Measurements from ENCODE around the gene PPP6C. TPM values are rescaled to one million over a fixed set of nuclear protein-coding genes. Genes with fewer than 3 reads are reported as not detected.

PPP6C gene
- total RNA-seq, 2 donors from 2014 or later = 38.0 to 41.4 TPM

DNA sequence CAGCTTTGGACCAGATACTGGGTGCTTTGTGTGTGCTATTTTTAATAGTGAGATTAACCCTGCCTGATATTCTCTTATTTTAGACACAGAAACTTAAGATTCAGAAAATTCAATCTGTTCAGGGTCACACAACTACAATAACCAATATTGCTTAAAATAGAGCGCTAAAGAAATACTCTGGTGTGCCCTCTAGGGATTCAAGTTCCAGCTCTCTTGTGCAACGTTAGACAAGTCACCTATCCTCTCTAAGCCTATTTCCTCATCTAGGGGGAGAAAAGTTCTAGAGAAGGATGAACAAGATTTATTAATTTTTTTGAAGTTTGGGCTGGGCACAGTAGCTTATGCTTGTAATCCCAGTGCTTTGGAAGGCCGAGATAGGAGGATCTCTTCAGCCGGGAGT is 44.2 kb downstream of the PPP6C start:
- ATAC-seq (replicated peaks in 1 of 2) (no peak), DNase-seq (no peak)
- Mint-ChIP-seq H3K36me3 (ENCODE audit: insufficient read depth in 2 of 2) (peaks cover 4 to 7% of the 10 kb centered on the region in 2 donors), H3K27me3 (ENCODE audit: low read depth) (no peaks in the 10 kb centered on the region), H3K27ac (no peak overlapping the region), H3K4me1 (ENCODE audit: low read depth) (peaks cover 29% of the 10 kb centered on the region), H3K9me3 (no peaks in the 10 kb centered on the region), H3K4me3 (no peak overlapping the region)

DNA sequence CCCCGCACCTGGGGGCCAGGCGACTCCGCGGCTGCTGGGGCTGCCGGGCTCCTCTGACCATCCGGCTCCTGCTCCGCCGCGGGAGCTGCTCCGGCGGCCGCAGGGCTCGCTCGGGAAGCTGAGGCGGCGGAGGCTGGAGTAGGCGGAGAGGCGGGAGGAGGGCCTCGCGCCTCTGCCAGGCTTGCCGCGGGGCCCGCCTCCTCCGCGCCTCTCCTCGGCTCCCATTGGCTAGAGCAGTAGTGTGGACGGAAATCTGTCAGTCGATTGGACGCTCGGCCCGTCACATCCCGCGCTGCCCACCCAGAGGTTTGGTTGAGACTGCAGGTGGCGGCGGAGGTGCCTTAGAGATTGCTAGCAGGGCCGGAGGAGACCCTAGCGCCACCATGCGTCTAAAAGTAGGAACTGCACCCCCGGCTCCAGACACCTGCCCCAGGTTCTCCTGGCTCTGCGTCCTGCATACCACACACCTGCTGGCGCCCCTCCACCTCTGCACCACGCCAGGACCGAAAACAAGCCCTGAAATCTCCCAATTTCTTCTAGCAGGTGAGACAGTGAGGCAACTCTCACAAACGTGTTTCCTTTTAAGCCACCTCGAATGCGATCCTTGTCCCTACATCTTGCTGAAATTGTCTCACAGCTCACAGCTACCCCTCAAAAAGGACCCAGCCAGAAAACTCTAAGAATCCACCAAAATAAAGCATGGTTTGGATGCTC is 46.1 kb downstream of the PPP6C start, which contains the start of gene SCAI:
SCAI (minus strand) TSS at position 152 of the 714 bp plus-strand sequence; CDS start at position 61, 91 bp downstream.
- Mint-ChIP-seq H3K4me3 (peak within 1 kb of the TSS; percentile 98), H3K9me3 (no peaks in the 10 kb centered on the region), H3K27ac (peak within 1 kb of the TSS; percentile 95), H3K36me3 (ENCODE audit: insufficient read depth in 2 of 2) (peaks cover 4 to 10% of the 10 kb centered on the region in 2 donors), H3K4me1 (ENCODE audit: low read depth) (peaks cover 42% of the 10 kb centered on the region), H3K27me3 (ENCODE audit: low read depth) (no peaks in the 10 kb centered on the region)
- peak; percentile 98 to 99 for DNase-seq
- peak; percentile 99 for ATAC-seq (replicated peaks in 1 of 2)

DNA sequence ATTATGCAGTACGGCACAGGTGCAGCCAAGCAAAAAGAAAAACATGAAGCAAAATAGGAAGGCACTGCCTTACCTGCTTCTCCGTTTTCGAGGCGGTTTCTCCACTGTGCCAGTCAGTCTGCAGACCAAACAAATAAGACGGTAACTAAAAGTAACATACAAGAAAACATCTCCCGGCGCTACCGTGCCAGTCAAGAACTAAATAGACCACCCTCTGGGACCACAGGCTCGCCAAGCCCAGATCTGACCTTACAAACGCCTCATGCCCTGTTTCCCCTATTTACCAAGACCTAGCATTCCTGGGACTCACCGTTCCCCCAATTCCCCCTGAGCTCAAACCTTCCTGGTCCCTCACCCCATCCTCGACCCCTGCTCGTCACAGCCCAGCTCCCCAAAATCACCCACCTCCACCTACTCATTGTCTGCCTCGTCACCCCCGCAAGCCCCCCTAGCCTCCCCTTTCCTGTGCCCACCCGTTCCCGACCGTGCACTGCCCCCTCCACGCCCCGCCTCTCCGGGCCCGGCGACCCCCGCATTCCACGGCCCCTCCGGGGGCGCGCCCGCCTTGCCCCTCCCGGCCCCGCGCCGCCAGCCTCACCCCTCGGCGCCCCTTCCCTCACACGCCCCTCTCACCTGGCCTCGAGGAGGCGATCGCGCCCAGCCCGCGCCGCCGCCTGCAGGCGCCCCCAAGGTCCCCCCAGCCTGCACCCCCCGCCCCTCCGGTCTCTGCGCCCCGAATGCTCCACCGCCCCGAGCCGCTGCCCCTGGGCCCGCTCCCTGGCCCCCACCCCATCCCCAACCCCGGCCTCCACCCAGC is 46.8 kb downstream of the PPP6C start:
- Mint-ChIP-seq H3K4me3 (peak overlapping the region; percentile 98), H3K27me3 (ENCODE audit: low read depth) (no peaks in the 10 kb centered on the region), H3K9me3 (no peaks in the 10 kb centered on the region), H3K27ac (peak overlapping the region; percentile 95), H3K36me3 (ENCODE audit: insufficient read depth in 2 of 2) (peaks cover 4 to 10% of the 10 kb centered on the region in 2 donors), H3K4me1 (ENCODE audit: low read depth) (peaks cover 42% of the 10 kb centered on the region)
- peak; percentile 22 to 42 for ATAC-seq (replicated peaks in 1 of 2)
- DNase-seq = peak; percentile 7 to 24

DNA sequence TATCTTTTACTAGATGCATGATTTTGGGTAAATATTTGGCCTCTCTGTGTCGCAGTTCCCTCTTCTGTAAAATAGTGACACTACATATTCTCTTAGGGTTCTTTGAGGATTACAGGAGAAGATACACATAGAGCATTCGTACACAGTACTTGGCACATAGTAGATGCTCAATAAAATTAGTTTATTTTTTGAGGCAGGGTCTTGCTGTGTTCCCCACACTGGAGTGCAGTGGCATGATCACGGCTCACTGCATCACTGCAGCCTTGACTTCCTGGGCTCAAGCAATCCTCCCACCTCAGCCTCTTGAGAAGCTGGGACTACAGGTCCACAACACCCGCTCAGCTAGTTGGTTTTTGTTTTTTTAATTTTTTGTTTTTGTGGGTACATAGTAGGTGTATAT is 47.9 kb downstream of the PPP6C start:
- peak overlapping the region; percentile 95 for H3K27ac Mint-ChIP-seq
- H3K9me3 Mint-ChIP-seq = no peaks in the 10 kb centered on the region
- peak overlapping the region; percentile 98 for H3K4me3 Mint-ChIP-seq
- ATAC-seq (replicated peaks in 1 of 2) (no peak), DNase-seq (no peak)
- H3K36me3 Mint-ChIP-seq (ENCODE audit: insufficient read depth in 2 of 2) = peaks cover 4 to 11% of the 10 kb centered on the region in 2 donors
- H3K27me3 Mint-ChIP-seq (ENCODE audit: low read depth) = no peaks in the 10 kb centered on the region
- H3K4me1 Mint-ChIP-seq (ENCODE audit: low read depth) = peaks cover 39% of the 10 kb centered on the region

DNA sequence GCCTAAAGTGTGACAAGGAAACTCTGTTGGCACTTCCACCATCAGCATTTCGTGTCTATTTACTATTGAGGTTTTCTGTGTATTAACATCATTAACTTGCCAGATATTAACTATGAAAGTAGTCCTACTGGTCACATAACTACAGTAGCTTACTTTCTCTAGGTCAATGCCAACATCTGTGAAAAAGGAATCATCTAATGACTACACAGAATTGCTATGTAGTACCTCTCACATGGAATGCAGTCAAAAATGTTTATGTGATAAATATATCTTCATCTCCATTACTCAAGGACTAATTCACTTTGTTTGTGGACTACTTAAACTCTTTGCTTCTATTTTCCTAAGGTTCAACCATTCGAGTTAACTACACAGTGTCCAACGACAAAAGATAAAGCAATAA is 48.4 kb downstream of the PPP6C start:
- Mint-ChIP-seq H3K4me3 (peak overlapping the region in 1 of 2 donors; percentile 98), H3K36me3 (ENCODE audit: insufficient read depth in 2 of 2) (peaks cover 4 to 11% of the 10 kb centered on the region in 2 donors), H3K27me3 (ENCODE audit: low read depth) (no peaks in the 10 kb centered on the region), H3K27ac (no peak overlapping the region), H3K9me3 (no peaks in the 10 kb centered on the region), H3K4me1 (ENCODE audit: low read depth) (peaks cover 36% of the 10 kb centered on the region)
- no peak for DNase-seq
- ATAC-seq (replicated peaks in 1 of 2) = no peak

DNA sequence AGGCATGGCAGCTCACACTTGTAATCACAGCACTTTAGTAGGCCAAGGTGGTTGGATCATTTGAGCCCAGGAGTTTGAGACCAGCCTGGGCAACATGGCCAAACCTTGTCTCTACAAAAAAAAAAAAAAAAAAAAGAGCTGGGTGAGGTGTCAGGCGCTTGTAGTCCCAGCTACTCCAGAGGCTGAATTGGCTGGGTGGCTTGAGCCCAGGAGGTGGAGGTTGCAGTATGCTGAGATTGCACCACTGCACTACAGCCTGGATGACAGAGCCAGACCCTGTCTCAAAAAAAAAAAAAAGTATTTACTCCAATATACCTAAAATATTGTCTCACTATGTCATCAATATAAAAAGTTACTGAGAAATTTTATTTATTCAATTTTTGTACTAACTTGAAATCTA is 49.0 kb downstream of the PPP6C start:
- no peaks in the 10 kb centered on the region for H3K9me3 Mint-ChIP-seq
- peaks cover 32% of the 10 kb centered on the region for H3K4me1 Mint-ChIP-seq (ENCODE audit: low read depth)
- H3K27me3 Mint-ChIP-seq (ENCODE audit: low read depth) = no peaks in the 10 kb centered on the region
- H3K27ac Mint-ChIP-seq = no peak overlapping the region
- ATAC-seq (replicated peaks in 1 of 2) (no peak), DNase-seq (no peak)
- H3K4me3 Mint-ChIP-seq = no peak overlapping the region
- H3K36me3 Mint-ChIP-seq (ENCODE audit: insufficient read depth in 2 of 2) = peaks cover 4 to 11% of the 10 kb centered on the region in 2 donors

DNA sequence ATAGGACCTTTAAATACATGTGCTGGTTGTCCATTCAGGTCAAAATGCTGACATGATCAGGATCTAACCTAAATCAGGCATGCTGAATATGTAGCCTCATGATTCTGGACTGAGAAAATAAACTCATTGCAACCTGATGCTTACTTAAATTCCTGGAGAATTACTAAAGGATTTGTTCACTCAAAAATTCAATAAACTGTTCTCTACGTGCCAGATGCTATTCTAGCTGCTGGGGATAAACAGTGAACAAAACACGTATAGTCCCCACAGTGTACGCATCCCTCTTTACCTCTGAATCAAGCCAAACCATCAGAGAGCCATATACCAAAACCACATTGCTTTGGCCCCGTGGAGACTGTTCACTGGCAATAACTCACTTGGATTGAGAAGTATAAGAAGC is 52.4 kb downstream of the PPP6C start:
- peaks cover 4 to 11% of the 10 kb centered on the region in 2 donors for H3K36me3 Mint-ChIP-seq (ENCODE audit: insufficient read depth in 2 of 2)
- no peak overlapping the region for H3K4me3 Mint-ChIP-seq
- H3K27me3 Mint-ChIP-seq (ENCODE audit: low read depth) = no peaks in the 10 kb centered on the region
- peaks cover 44% of the 10 kb centered on the region for H3K4me1 Mint-ChIP-seq (ENCODE audit: low read depth)
- no peak overlapping the region for H3K27ac Mint-ChIP-seq
- DNase-seq (no peak), ATAC-seq (replicated peaks in 1 of 2) (no peak)
- H3K9me3 Mint-ChIP-seq = no peaks in the 10 kb centered on the region

DNA sequence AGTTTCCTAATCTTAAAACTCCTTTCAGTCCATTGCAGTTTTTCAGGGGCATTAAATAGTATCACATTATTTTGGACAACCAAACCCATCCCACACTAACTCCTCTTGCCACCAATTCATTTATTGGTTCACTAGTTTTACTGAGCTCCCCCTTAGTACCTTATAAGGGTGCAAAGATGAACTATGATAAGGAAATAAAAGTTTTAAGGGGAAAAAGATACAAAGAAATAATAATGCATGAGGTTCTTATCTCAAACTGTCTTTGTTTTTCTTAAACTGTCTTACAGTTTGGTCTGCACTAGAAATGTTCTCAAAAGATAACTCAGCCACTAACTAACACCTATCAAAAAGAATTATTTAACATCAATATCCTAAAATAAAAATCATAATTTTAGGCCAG is 54.6 kb downstream of the PPP6C start:
- no peak overlapping the region for H3K4me3 Mint-ChIP-seq
- no peak overlapping the region for H3K27ac Mint-ChIP-seq
- ATAC-seq (replicated peaks in 1 of 2) = no peak
- peaks cover 4 to 10% of the 10 kb centered on the region in 2 donors for H3K36me3 Mint-ChIP-seq (ENCODE audit: insufficient read depth in 2 of 2)
- H3K9me3 Mint-ChIP-seq = no peaks in the 10 kb centered on the region
- DNase-seq = no peak
- H3K27me3 Mint-ChIP-seq (ENCODE audit: low read depth) = no peaks in the 10 kb centered on the region
- H3K4me1 Mint-ChIP-seq (ENCODE audit: low read depth) = peaks cover 38% of the 10 kb centered on the region

DNA sequence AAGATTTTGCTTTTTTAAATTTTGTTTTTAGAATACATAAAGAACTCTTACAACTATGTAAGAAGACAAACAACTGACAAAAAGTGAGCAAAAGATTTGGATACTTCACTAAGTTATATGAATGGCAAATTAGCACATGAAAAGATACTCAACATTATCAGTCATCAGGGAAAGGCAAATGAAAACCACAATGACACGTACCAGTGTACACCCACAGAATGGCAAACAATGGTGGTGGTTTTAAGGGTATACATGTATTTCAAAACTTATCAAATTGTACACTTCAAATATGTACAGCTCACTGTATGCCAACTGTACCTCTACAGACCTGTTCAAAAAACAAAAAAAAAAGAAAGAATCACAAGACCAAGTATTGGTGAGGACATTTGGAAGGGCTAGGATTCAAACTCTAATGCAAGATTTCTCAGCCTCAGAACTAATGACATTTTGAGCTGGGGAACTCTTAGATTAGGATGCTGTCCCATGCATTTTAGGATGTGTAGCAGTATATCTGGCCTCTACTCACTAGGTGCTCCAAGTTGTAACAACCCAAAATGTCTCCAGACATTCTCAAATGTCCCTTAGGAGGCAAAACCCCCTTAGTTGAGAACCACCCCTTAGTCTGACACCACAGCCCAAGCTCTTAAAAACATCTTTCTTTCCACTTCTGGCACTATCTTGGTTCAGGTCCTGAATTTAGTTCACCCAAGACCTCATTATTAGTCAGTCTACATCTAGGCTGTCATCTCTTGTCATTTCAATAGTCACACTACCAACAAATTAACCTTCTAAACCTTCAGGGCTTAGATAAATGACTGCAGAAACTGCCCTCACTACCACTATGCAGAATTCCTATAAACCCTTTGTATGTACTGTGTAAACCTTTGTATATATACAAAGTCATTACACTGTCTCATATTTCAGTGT is 55.9 kb downstream of the PPP6C start:
- ATAC-seq (replicated peaks in 1 of 2) (peak; percentile 86 to 91), DNase-seq (peak; percentile 28)
- Mint-ChIP-seq H3K9me3 (no peaks in the 10 kb centered on the region), H3K4me1 (ENCODE audit: low read depth) (peaks cover 28% of the 10 kb centered on the region), H3K36me3 (ENCODE audit: insufficient read depth in 2 of 2) (peaks cover 4 to 6% of the 10 kb centered on the region in 2 donors), H3K27me3 (ENCODE audit: low read depth) (no peaks in the 10 kb centered on the region), H3K27ac (peak overlapping the region; percentile 83), H3K4me3 (peak overlapping the region; percentile 41 to 75)

DNA sequence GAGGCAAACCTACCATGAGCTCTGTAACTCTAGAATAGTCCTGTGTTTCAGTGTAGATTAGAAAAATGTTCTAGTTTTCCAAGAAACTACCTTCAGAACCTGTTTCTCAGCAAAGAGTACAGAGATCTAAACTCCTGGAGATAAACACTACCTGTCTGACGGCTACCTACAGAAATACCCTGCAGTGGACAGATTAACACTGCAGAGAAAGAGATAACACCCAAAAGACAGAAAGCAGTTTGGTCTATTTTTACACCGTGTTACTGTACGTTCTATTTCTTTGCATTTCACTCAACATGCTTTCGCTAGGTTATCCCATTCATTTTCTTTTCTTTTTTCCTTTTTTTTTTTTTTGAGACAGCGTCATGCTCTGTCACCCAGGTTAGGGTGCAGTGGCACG is 57.8 kb downstream of the PPP6C start:
- Mint-ChIP-seq H3K9me3 (no peaks in the 10 kb centered on the region), H3K36me3 (ENCODE audit: insufficient read depth in 2 of 2) (peaks cover 4% of the 10 kb centered on the region in 2 donors), H3K4me1 (ENCODE audit: low read depth) (peaks cover 37% of the 10 kb centered on the region), H3K27me3 (ENCODE audit: low read depth) (no peaks in the 10 kb centered on the region), H3K27ac (peak overlapping the region; percentile 50), H3K4me3 (peak overlapping the region in 1 of 2 donors; percentile 48)
- ATAC-seq (replicated peaks in 1 of 2) (no peak), DNase-seq (no peak)

DNA sequence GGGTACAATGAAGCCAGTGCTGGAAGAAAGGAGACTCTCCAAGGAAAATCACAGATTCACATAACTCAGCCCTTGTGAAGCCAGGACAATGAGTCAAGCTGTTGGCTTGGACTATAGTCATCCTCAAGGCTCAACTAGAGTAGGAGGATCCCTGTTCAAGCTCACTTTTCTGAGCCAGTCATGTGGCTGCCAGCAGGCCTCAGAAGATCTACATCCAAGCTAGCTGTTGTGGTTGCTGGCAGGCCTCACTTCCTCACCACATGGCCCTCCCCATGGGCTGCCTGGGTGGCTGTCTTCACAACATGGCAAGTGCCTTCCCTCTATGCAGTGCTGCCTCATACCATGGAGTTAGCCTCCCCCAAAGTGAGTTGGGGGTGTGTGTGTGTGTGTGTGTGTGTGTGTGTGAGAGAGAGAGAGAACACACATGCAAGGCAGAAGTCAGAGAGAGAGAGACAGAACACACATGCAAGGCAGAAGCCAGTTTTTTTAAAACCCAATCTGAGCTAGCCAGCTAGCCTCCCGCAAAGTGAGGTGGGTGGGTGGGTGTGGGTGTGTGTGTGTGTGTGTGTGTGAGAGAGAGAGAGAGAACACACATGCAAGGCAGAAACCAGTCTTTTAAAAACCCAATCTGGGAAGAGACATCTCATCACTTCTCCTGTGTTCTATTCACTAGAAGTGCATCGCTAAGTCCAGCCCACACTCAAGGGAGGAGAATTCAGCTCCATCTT is 63.4 kb downstream of the PPP6C start:
- H3K4me3 Mint-ChIP-seq = peak overlapping the region; percentile 63 to 85
- ATAC-seq (replicated peaks in 1 of 2) = peak; percentile 98 to 99
- H3K4me1 Mint-ChIP-seq (ENCODE audit: low read depth) = peaks cover 32% of the 10 kb centered on the region
- no peaks in the 10 kb centered on the region for H3K9me3 Mint-ChIP-seq
- no peaks in the 10 kb centered on the region for H3K27me3 Mint-ChIP-seq (ENCODE audit: low read depth)
- peak overlapping the region; percentile 84 for H3K27ac Mint-ChIP-seq
- peak; percentile 82 to 87 for DNase-seq
- H3K36me3 Mint-ChIP-seq (ENCODE audit: insufficient read depth in 2 of 2) = no peaks in the 10 kb centered on the region

DNA sequence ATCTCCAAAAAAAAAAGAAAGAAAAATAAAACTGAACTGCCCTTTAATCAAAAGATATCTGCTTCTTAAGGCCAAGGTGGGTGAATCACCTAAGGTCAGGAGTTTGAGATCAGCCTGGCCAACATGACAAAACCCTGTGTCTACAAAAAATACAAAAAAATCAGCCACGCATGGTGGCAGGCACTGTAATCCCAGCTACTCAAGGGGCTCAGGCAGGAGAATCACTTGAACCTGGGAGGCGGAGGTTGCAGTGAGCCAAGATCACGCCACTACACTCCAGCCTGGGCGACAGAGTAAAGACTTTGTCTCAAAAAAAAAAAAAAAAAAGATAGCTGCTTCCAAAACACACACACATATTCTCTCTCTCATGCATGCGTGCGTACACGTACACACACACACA is 64.1 kb downstream of the PPP6C start:
- ATAC-seq (replicated peaks in 1 of 2) (no peak), DNase-seq (no peak)
- Mint-ChIP-seq H3K9me3 (no peaks in the 10 kb centered on the region), H3K27ac (peak overlapping the region; percentile 84), H3K36me3 (ENCODE audit: insufficient read depth in 2 of 2) (no peaks in the 10 kb centered on the region), H3K4me1 (ENCODE audit: low read depth) (peaks cover 39% of the 10 kb centered on the region), H3K27me3 (ENCODE audit: low read depth) (no peaks in the 10 kb centered on the region), H3K4me3 (peak overlapping the region; percentile 63 to 85)

Measured in activated T-cell treated with anti-CD3 and anti-CD28 coated beads, Interleukin-2, amount 50 U/mL, for 72 hours (primary cell).